ENCODE data around the gene BBOF1.

The BBOF1 gene

DNA sequence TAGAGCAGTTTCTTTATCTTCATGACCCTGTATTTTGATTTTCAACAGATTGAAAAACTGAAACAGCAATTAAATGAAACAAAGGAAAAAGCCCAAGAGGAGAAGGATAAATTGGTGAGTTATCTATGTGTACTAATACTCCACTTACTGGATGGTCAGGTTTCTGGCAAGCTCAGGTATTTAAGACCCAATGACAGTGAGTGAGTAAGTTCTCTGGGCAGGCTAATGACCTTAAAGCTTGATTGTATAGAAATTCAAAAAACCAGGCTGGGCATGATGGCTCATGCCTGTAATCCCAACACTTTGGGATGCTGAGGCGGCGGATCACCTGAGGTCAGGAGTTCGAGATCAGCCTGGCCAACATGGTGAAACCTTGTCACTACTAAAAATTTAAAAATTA, 10.0 kb downstream of the BBOF1 start:
- DNase-seq, result no peak

DNA sequence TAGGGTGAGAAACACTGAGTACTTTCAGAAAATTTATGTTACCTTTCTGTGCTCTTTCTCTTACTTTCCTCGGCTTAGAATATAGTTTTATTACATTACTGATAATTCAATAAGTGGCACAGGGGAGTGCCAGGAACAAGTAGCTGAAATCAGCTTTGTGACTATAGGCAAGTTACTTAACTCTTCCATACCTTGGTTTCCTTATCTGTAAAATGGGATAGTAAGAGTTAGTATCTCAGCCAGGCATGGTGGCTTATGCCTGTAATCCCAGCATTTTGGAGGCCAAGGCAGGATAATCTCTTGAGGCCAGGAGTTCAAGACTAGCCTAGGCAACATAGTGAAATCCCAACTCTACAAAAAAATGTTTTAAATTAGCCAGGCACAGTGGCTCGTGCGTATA, 15.4 kb downstream of the BBOF1 start:
- no peak for DNase-seq

DNA sequence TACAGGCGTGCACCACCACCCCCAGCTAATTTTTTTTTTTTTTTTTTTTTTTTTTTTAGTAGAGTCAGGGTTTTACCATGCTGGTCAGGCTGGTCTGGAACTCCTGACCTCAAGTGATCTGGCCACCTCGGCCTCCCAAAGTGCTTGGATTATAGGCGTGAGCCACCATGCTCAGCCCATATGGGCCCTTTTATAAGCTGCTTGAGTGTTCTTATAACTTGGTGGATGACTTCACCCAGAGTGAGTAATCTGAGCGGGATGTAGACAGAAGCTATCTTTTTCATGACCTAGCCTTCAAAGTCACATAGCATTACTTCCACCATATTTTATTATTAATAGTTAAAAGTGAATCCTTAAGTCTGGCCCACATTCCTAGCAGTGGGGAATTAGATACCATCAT, 16.4 kb downstream of the BBOF1 start:
- DNase-seq, result no peak

DNA sequence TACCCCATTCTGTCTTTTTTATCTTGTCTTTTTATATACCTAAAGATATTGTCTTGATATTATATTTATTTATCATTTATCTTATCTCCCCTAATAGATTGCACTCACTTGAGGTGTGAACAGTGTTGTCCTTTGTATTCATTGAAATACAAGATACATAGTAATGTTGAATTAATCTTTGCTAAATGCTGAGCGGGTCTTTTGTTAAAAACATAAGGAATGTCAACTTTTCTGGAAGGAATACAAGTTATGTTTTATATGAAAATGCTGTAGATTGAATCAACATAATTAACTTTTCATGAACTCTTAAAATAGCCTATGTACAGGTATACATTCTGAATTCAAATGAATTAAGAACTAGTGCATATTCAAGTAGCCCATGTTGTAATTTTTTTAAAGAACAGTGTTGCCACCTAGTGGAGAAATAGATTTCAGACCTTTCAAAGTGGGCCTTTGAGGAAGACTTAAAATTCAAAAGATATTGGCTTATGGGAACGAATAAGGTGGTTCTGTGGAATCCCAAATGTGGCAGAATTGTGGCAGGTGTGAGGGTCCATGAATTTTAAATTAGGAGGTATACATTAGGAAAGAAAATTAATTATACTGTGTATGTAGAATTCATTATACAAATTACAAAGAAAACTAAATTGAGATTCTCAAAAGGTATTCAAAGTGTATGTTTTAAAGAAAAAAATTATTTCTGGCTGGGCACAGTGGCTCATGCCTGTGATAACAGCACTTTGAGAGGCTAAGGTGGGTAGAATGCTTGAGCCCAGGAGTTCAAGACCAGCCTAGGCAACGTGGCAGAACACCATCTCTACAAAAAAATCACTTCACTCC, 19.1 kb downstream of the BBOF1 start:
- DNase-seq, result no peak

DNA sequence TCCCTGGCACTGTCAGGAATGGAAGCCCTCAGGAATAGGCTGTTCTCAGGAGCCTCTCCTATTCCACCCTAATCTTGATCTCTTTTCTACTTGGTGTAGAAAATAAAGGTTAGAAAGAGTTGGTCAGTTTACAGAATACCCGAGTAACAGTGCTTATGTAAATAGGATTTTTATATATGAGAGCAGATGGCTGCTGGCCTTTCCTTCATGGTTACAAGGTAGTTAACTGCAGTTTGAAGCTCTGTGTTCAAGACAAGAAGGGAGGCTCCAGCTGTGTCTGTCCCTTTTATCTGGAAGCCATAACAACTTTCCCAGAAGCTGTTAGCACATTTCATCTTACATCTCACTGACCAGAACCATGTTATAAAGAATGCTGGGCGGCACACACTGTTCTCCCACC, 23.1 kb downstream of the BBOF1 start:
- DNase-seq, result no peak

DNA sequence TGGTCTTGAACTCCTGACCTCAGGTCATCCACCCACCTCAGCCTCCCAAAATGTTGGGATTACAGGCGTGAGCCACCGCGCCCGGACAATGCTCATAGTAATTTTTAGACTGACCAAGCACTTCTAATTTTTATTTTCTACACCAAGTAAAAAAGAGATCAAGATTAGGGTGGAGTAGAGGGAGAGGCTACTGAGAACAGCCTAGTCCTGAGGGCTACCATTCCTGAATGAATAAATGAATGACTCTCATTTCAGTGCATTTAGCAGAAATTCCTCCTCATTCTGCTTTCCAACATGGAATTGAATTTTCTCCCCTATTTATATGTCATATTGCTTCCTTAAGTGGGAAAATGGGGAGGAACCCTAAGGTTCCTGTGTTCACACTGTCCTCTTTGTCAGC, 26.4 kb downstream of the BBOF1 start:
- DNase-seq, result no peak

DNA sequence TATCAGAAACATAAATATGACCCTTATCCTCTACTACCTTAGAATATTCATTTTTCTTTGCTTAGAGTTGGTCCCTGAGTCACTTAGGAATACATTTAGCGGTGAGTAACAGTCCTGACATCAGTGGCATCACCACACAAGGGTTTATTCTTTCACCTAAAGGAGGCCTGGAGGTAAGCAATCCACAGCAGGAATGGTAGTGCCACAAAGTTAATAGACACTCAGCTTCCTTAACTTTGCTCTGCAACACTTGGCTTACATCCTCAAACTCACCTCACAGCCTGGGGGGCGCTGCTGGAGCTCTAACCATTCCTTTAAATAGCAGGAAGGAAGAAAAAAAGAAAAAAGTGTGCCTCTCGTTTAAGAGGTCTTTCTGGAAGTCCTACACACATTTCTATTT, 29.1 kb downstream of the BBOF1 start:
- no peak for DNase-seq

DNA sequence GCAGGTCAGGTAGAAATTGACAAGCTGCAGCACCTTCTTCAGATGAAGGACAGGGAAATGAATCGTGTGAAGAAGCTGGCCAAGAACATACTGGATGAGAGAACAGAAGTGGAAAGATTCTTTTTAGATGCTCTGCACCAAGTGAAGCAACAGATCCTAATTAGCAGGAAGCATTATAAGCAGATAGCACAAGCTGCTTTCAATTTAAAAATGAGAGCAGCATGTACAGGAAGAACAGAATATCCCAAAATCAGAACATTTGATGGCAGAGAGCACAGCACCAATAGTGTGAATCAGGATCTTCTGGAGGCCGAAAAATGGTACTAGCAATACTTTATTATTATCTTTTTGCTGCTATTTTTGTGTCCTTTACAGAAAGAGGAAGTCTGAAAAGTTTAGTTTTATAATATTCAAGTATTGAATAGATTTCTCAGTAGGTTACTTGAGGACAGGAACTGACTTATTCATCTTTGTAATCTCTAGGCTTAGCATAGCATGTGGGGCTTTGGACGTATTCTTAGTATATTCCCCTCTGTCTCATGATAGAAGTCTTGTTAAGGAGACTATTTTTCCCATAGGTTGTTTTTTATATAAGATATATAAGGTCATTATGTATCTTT, 30.8 kb downstream of the BBOF1 start:
- DNase-seq, result no peak

DNA sequence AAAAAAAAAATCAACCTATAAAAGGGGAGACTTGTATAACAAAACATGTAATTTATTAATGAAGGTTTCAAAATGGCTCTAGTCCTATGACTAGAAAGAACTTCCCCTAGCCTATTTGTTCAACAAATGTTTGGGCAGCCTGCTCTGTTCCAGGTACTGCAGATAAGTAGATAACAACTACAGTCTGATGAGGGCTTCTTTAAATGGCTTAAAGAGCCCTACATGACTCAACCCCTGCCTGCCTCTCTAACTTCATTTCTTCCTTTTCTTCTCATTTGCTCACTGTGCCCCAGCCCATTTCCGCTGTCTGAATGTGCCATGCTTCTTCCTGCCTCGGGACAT, 43.6 kb downstream of the BBOF1 start:
- no peak for DNase-seq

DNA sequence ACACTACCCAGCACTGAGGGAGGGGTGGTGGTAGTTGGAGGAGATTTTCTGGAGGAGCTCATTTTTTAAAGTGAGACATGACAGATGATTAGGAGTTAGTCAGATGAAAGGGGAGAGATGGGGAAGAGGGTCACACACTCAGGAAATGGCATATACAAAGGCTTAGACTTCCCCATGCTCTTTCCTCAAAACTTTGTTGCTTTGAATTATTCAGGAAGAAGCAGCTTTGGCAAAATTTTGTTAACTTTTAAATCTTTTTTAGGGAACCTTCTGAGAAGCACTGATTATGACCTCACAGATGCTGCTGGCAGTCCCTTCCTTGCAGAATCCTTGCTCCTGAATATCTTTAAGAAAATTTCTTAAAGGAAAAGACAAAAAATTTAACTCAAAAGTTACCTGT, 45.3 kb downstream of the BBOF1 start:
- DNase-seq, result no peak

DNA sequence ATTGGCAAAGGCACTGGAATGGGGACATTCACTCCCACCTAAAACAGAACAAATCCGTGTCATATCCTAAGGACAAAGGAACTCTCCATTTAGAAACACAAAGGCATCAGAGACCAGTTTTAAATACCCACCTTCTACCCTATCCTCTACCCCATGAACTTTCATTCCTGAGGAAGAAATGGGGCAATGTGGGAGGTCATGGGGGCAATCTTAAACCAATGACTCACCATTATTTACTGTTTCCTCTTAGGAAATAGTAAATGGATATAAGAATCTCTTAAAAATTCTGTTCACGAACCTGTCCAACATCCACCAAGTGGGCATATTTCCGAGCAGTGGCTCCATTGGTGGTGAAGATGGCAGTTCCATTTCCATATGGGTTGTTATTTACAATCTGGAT, 45.7 kb downstream of the BBOF1 start:
- DNase-seq, result no peak

DNA sequence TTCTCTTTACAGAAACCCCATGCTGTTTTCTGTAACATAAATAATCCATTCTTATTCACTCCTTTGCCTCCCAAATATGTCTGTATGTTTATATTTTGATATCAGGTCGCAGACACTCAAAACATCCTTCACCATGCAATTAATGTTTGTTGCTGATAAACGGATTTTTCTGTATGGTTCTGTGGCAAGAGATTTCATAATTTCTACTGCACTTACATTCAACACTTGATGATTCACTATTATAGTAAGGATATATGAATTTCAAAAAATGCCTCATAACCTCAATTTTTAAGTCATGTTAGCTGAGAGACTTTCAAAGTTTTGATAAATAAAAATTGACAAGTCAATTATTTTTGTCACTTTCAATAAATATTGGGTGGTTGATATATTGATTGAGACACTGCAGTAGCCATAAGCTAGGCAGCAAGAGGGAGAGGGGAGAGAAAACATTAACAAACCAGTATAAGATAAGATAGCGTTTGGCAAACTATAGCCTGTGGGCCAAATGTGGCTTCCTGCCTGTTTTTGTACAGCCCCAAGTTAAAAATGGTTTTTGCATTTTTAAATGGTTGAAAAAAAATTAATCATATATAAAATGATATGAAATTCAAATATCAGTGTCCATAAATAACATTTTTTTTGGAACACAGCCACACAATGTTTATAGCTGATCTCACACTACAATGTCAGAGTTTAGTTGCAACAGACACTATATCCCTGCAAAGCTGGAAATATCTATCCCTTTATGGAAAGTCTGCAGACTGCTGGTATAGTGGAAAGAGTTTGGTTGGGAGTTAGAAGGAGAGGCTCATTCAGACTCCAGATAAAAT, 46.8 kb downstream of the BBOF1 start:
- DNase-seq, result no peak

DNA sequence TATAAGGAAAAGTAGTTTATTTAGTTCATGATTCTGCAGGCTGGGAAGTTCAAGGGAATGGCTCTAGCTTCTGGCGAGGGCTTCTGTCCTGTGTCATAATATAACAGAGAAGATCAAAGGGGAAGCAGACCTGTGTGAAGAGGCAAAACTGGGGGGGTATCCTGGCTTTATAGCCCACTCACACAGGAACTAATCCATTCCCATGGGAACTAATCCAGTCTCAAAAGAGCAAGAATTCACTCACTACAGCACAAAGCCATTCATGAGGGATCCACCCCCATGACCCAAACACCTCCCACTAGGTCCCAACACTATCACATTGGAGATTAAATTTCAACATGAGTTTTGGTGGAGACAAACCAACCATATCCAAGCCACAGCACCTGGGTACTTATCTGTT, 58.3 kb downstream of the BBOF1 start:
- no peak for DNase-seq

DNA sequence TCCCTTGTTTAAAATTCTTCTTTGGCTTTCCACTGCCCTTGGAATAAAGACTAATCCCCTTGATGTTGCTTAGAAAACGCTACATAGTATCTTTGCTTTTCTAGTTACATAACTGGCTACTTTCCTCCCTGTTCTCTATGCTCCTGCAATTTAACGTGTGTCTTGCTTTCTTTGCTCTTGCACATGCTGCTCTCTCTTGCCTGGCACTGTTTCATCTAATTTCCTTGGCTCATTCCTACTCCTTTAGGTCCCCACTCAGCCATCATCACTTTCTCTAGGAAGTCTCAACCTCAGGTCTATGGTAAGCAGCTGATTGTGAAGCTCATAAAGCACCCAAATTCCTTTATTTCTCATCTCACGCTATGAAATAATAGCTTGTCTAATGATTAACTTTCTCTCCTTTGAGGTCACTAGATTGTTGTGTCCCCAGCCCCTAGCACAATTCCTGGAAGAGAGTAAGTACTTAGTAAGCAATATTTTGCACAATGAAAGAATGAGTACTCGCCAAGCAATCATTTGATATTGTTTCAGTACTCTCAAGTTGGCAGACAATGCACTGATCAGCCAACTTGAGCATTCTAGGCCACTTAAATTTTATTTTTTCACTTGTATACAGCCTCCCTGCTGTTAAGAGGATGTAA, 61.8 kb downstream of the BBOF1 start:
- no peak for DNase-seq

DNA sequence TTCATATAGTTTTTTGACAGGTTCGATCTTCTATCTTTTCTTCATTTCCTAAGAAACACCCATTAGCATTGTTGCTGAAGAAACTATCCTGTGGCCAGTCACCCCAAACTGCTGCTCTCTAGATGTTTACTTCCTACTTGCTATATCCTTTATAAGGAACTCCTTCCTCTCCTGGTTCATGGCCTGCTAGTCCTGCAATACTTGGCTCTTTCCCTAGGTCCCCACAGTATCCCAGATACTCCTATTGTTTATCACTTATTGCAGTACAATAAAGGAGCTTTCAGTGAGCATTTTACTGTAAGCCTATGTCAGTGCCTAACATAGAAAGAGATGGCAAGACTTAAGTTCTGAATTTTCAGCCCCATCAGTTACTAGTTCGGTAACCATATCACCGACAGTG, 62.3 kb downstream of the BBOF1 start:
- DNase-seq, result no peak

DNA sequence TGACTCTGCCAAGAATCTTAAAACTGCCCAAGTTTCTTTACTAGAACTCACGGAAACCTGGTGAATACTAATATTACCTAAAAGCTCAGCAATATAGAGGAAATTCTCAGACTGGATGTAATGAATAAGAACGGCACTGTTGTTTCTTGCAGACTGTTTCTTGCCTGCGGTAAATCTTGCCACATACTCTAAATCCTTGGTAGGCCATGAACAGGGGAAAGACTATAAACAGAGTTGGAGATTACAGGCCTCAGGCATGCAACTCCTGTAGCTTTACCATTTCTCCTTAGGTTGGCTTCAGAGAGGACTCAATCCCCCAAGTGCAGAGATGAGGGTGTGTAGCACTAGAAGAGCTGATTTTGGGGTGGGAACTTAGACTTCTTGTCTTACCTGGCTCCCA, 64.0 kb downstream of the BBOF1 start:
- no peak for DNase-seq

DNA sequence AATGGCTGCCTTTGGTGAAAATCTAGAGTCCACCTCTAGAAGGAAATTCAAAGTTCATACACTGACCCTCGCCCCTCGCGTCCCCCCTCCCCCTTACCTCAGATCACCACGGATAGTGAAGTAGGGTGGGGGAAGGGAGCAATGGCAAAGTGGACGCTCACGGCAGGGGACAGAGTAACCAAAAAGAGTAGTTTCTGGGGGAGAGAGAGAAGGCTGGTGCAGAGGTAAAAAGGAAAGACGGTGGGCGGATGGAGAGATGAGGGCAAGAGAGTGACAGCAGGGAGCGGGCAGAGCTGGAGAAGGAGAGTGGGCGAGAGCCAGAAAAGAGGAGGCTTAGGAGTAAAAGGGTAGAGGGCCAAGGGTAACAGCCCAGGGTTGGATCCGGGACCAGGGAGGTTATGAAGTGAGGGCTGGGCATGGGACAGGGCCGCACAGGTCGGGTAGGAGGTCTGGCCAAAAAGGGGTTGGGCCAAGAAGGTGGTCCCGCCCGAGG, 64.7 kb downstream of the BBOF1 start:
- no peak for DNase-seq

DNA sequence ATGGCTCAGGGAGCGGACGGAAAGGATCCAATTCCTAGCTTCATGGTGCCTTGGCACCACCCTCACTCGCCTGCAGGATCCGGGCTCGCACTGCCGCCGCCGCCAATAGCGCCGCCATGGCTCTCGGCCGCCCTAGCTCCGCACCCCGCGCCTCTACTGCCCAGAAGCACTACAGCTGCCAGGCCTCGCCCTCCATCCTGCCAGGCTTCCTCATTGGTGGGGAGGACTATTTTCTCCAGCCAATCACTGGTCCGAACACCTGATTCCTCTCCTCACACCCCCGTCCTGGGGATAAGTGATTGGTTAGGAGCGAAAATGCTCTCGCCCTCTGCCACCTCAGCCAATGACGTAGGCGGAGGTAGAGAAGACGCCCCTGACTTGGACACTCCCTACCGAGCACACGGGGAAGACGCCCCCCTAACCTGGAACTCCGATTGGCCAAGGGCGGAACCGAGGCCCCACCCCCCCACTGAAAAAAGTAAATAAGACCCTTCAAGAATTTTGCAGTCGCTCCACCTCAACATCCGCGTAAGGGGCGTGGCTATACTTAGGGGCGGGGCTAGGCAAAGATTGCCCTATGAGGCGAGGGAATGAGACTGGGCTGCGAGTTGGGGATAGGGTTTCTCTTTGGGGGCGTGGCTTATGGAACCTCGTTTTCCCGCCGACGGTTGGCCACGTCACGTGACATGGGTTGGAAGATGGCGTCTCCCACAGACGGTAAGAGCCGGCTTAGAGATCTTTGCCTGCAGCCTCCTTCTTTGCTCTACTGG, 65.3 kb downstream of the BBOF1 start, which contains the start of the genes ALDH6A1 and LIN52:
TSS of gene ALDH6A1 (minus strand) at position 177 of the 770 bp plus-strand sequence. CDS start at position 118, 59 bp downstream.
TSS of gene LIN52 (plus strand) at position 680 of the 770 bp plus-strand sequence. CDS start at position 699, 19 bp downstream.
- DNase-seq, result peak; percentile 98

DNA sequence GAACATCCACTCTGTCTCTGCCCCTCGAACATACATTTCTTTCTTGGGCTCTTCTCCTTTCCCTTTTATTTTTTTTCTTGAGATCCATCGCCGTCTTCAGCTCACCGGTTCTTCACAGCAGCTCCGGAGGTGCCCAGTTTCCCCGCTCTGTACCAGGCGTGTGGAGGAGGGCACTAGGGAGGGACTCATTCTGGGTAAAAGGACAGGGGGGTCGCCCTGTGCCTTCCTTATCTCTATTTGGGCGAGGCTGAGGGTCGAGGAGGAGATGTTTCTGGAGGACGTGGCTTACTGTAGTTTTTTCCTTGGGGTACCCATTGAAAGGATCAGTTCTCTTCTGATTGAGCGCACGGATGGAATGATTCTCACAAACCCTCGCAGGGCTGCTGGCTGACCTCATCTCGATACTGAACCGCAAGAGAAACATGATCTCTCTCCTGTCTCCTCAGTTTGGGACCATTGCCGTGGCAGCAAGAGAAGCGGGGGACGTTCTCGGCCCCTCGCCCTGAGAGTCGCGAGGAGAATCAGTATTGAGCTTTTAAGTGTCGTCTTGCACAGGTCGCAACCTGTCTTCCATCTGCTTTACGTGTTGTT, 66.0 kb downstream of the BBOF1 start:
- no peak for DNase-seq

DNA sequence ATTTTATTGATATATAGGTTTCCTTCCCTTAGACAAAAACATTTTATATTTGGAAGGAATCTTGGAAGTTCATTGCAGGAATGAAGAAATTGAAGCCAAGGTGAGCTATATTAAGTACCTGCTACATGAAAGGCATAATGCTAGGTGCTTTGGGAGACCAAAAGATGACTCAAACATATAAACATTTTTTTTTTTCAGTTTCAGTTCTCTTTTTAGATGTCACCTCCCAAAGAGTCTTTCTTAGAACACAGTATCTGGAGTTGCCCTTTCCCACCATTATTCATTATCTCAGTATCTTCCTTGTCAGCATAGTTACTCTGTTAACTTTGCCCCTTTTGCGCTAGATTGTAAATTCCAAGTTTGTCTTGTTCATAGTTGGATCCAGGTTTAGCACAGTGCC, 66.7 kb downstream of the BBOF1 start:
- DNase-seq, result no peak

DNA sequence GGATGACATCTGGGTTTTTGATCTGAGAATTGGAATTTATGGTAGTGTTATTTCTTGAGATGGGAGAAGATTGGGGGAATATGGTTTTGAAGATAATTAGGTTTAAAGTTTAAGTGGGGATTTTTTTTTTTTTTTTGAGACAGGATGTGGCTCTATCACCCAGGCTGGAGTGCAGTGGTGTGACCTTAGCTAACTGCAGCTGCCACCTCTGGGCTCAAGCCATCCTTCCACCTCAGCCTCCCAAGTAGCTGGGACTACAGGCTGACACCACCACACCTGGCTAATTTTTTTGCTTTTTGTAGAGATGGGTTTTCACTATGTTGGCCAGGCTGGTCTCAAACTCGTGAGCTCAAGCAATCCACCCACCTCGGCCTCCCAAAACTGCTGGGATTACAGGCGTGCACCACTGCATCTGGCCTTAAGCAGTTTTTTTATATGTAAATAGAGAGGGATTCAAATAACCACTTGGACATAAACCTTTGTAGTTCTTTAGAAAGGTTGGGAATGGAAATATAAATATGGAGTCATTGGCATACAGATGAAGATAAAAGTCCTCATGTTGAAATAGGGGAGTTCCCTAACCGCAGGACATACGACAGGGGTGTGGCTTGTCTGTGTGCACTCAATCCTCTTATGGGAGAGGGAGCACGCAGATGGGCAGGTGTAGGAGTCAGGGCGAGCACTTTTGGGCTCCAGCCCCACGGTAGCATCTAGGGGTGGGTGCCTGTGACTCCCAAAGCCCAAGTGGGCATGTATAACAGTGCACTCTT, 70.3 kb downstream of the BBOF1 start:
- no peak for DNase-seq

Data from NCI-H1436 treated with DMSO at 0.1 percent for 48 hours (cell line).